ENCODE results near the gene HCK.

The HCK gene

DNA sequence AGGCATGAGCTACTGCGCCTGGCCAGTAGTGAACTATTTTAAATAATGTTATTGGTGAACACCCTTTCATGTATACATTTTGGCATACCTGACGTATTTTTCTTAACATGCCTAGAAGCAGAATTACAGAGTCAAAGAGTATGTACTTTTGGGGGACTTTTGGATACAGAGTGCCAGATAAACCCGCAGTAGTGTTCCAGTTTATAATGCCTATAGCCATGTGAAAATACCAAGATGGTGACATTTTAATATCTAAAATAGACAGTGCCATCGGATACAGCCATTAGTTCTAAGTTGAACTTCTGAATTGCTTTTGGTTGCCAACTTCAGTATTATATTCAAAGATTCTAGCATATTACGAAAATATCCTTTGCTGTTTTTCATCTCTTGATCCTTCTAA is 77.8 kb downstream of the HCK start:
- no peak for DNase-seq (ENCODE audit: low read depth)

DNA sequence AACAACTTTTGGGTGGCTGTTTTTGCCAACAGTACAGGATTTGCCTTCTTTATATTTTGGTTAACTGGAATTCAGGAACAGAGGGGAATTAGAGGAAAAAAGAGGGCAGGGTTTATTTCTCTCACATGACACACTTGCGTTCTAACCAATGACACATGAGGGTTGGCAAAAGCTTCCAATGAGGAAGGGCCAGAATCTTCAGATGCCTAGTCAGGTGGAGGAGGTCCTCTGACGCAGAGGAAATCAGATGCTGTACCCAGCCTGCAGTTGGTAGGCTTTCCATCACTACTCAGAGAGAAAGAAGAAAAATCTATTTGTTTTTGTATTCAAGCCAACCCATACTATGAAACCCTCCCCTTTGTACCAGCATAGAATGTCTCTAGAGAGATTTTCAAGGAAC is 78.3 kb downstream of the HCK start:
- no peak for DNase-seq (ENCODE audit: low read depth)

DNA sequence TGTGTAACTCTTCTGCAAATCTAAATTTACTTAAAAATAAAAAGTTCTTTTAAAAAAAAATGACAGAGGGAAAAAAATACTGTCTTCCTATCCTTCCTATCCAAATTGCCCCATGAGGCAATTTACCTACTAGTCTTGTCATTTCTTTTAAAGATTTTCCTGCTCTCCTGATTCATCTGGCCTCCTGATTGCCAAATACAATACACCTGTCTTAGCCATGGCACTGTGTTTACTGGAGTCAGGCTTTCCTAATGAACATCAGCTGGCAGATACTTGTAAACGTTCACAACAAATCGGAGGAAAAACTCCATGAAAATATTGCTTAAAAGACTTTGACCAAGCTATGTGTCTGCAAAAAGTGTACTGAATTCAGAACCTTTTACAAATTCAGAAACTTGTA is 78.9 kb downstream of the HCK start:
- DNase-seq (ENCODE audit: low read depth) = no peak

DNA sequence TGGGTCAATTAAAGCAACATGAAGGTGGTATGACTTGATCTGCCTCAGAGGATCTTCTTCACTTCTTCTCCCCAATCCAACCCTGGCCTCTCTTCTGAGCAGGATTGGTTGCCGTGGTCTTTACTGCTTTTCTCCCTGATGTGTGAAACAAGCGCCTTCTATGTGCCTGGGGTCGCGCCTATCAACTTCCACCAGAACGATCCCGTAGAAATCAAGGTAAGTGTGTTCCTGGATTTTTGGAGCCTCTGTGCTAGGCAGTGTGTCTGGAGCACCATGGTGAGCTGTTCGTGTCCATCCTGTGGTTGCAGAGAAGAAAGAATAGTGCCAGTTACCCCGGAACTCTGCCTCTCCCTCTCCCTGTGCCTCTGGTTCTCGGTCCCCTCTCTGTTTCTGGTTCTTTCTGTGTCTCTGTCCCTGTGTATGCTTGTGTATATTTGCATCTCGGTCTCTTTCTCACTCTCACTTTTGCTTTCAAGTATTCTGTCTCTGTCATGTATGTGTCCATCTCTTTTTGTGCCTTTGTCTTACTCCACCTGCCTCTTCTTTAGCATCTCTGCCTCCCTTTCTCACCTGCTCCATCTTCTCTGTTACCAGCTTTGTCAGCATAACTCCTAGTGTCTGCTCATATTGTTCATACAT is 81.0 kb downstream of the HCK start:
- DNase-seq (ENCODE audit: low read depth) = no peak

DNA sequence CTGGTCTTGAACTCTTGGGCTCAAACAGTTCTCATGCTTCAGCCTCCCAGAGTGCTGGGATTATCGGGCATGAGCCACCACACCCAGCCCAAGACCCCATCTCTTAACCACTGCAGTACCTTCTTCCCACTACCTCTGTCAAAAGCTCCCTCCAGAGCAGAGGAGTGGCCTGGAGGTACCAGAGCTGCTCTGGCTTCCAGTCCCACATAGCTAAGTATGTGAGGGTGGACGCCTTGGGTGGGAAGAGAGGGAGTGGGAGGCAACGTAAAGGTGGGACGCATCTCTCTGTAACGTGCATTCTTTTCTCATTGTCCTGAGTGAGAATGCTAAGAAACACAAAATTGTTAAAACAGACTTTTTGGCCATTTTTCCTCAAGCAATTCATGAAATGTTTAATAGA is 82.0 kb downstream of the HCK start:
- no peak for DNase-seq (ENCODE audit: low read depth)

DNA sequence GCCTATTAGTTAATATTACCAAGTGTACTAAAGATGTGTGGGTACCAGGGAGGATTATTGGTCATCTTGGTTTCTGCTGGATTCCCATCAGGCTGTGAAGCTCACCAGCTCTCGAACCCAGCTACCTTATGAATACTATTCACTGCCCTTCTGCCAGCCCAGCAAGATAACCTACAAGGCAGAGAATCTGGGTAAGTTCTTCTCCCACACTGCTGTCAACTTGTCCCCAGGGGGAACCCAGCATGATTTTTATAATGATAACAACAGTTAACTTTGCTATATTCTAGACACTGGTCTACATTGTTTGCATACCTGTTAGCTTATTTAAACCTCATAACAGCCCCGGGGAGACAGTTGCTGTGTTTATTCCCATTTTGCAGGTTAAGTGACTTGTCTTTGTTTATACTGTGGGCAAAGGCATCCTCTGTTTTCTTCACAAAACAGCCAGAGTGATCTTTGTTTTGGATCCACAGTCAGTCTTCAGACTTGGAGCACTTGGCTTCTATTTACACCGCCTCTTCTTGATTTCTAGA is 84.0 kb downstream of the HCK start:
- no peak for DNase-seq (ENCODE audit: low read depth)

DNA sequence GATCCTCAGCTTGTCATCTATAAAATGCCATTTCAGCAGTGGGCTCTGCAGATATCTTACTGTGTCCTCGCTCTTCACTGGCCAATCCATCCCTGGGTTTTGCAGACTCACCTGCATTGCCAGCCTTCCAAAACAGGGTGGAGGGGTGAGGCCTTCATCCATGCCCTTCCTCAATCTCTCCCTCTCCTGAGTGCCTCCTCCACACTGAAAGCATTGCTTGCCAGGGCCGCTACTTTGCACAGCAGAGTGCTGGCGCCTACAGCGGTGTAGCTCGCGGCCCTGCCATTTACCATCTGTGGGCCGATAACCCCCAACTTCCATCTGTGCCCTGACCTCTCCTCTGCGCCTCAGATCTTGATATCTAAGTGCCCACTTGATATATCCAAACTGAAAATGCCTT is 86.9 kb downstream of the HCK start:
- DNase-seq (ENCODE audit: low read depth) = no peak

DNA sequence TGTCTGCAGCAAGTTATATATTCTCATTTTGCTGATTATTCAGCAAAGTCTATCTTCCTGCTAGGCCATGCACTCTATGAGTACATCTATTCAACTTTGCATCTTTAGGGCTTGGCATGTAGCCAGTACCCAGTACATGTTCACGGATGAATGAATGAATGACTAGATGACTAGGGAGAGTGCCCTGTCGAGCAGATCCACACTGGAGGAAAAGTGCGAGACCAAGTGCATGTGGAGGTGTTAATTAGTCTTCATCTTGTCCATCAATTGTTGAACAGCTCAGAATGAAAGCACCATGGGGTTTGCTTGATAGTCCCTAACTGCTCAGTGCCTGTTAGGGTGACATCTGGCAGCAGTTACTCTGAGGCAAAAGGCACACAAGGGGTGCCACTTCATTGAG is 87.9 kb downstream of the HCK start:
- no peak for DNase-seq (ENCODE audit: low read depth)

DNA sequence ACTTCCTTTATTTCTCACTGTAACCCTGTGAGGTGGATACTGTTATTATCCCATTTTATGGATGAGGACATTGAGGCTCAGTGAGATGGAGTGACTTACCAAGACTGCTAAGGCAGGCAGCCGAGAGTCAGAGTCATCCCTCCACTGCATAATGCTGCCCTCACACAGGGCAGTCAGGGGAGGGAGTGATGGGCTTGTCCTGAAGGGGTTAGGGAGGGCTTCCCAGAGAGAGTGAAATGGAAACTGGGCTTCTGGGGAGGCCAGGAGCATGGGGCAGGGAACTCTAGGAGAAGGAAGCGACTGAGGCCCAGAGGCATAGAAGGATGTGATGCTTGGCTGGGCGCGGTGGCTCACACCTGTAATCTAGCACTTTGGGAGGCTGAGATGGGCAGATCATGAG is 88.6 kb downstream of the HCK start:
- no peak for DNase-seq (ENCODE audit: low read depth)

DNA sequence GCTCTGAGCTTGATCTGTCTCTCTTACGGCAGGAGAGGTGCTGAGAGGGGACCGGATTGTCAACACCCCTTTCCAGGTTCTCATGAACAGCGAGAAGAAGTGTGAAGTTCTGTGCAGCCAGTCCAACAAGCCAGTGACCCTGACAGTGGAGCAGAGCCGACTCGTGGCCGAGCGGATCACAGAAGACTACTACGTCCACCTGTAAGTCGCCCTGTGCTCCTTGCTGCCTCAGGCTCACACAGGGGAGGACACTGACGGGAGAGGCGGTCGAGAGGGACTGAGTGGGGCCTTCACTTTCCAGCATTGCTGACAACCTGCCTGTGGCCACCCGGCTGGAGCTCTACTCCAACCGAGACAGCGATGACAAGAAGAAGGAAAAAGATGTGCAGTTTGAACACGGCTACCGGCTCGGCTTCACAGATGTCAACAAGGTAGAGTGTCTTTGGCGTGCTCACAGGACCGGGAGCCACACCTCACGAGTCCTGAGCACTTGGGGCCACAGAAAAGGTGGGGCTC is 89.5 kb downstream of the HCK start:
- no peak for DNase-seq (ENCODE audit: low read depth)

DNA sequence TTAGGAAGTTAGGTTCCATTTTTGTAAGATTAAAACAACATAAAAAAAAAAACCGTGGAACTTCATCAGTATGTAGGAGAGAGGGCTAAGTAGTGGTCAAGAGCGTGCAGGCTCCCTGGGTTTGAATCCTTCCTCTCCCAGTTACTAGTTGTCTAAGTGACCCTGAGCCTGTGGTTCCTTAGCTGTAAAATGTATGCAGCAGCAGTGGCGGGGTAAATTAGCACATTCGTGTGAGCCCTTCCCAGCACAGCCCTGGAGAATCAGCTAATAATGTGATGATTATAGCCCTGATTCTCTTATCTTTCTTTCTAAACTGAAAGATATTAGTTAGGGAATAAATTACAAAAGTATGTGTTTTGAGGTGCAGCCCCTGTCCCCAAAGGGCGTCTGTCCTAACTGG is 90.0 kb downstream of the HCK start:
- DNase-seq (ENCODE audit: low read depth) = no peak

DNA sequence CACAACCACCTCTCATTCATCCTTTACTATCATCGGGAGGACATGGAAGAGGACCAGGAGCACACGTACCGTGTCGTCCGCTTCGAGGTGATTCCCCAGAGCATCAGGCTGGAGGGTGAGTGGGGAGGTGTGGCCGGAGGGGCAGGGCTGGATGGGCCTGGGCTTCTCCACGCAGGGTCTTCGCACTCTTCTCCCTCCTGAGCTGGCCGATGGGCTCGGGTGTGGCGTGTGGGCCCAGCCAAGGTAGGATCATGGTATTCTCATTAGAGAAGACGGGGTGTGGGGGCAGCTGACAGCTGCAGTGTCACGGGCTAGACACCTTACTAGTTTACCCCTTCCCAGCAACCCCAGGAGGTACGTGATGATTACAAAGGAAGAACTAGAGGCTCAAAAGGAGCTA is 90.9 kb downstream of the HCK start:
- no peak for DNase-seq (ENCODE audit: low read depth)

DNA sequence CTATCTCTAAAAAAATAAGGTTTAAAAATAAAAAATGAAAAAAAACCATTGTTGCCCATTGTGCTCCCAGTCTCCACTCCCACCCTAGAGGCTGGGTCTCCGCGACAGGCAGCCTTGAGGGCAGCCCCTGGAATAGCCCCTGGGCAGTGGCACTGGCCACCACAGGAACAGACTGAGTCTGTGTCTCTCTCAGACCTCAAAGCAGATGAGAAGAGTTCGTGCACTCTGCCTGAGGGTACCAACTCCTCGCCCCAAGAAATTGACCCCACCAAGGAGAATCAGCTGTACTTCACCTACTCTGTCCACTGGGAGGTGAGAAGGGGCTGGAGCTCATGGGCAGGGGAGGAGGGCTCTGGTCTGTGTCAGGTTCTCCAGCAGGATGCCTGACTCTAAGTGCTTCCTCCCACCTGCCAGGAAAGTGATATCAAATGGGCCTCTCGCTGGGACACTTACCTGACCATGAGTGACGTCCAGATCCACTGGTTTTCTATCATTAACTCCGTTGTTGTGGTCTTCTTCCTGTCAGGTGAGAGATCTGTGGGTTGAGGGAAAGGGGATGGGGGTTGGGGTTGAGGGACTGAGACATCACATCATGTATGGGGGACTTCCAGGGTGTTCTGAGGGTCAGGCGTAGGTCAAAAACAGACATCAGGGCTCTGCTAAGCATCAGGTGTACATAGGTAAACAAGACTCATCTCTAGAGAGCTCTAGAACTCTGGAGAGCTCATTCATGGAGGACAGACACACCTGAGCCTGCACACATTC is 93.0 kb downstream of the HCK start:
- DNase-seq (ENCODE audit: low read depth) = no peak

DNA sequence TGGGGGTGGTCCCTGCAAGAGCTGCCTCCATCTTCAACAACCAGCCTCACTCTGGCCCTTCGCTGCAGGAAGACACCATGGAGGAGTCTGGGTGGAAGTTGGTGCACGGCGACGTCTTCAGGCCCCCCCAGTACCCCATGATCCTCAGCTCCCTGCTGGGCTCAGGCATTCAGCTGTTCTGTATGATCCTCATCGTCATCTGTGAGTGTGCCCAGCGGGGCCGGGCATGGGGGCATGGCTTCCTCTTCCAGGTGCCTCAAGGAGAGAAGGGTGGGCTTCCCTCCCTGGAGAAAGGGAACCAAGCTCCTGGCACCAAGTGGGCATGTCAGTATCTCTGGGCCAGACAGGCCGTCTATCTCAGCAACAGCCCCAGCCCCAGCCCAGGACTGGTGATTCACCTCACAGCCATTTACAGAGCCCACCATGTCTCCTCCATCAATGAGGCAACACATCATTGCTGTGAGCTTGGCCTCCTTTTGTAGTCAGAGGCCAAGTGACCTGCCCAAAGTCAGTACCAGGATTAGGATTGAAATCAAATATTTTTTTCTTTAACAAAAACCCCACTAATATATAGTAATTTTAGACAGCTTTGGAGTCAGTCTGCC is 97.6 kb downstream of the HCK start:
- DNase-seq (ENCODE audit: low read depth) = no peak

DNA sequence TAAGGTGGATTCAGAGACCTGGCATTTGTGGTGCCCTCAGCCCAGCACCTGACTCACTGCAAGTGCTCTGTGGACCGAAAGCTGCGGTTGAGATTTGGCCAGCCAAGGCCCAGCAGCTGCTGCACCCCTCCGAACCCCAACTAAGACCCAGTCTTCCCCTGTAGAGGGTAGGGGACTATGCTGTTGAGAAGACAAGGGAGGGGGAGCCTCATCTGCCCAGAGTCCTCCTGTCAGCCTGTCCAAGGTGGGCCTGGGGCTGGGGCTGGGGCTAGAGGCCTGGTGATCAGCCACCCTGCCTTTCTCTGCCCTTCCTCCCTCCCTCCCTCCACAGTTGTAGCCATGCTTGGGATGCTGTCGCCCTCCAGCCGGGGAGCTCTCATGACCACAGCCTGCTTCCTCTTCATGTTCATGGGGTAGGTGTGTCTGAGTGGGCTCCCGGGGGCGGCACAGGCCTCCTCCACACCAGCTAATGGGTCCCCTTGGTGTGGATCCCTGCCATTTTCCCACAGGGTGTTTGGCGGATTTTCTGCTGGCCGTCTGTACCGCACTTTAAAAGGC is 98.3 kb downstream of the HCK start:
- no peak for DNase-seq (ENCODE audit: low read depth)
